NCI-H187 (cell line): ENCODE data around the gene PTPN2.
A peak's percentile ranks its signal among the peaks of the same experiment; 100 is the strongest.
"Not testable (repeated sequence)": the region's sequence is repeated elsewhere in the genome, so short reads cannot be mapped to it uniquely, and the experiment has no call there.

ENCODE experiments used
- DNase-seq, 2 experiments: peaks; one replicate each; lab custom pipeline; 2025; lab: John Stamatoyannopoulos, UW

Gene PTPN2

DNA sequence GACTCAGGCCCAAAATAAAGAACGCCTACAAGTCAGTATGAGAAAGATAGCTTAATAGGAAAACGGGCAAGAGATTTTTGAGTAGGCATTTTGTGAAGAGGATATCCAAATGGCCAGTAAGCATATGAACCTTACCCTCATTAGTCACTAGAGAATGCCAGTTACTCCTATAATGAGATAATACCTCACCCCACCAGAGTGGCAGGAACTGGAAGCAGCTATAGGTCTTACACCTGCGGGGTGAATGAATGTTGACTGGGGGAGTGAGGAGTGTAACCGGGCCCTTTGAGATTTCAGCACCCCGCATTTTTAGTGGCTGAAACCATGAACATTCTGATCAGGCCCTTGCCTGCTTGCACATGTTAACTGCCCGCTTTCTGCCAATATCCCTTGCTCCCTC, 7.5 kb upstream of the PTPN2 start:
- no peak for DNase-seq

DNA sequence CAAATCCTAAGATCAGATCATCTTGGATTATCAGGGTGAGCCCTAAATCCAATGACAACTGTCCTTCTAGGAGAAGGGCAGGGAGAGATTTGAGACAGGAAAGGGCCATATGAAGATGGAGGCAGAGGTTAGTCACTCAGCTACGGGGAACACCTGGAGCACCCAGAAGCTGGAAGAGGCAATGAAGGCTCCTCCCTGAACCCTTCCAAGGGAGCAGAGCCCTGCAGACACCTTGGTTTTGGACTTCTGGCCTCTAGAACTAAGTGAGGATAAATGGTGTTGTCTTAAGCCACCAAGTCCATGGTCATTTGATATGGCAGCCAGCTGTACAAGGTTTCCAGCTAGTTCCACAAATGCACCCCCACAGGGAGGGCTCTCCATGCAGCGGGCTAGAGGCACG, 6.9 kb upstream of the PTPN2 start:
- DNase-seq: no peak

DNA sequence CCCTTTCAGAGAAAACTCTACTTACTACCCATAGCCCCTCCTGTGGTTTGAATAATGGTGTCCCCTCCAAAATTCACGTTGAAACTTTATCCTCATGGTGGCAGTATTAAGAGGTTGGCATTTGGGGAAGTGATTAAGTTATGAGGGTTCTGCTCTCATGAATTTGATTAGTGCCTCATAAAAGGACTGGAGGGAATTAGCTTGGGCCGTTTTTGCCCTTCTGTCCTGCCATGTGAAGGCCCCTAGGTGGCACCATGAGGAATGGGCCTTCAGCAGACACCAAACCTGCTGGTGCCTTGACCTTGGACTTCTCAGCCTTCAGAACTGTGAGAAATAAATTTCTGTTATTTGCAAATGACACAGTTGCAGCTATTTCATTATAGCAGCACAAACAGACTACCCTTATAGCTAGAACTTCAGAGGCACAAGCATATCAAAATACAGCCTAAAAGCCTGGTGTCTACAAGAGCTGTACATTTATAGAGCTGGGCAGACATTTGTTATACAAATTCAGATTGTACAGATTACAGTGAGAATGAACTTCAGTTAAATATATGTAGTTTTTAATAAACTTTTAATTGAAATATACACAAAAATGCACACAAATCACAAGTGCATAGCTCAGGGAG, 2.6 kb upstream of the PTPN2 start:
- no peak for DNase-seq

DNA sequence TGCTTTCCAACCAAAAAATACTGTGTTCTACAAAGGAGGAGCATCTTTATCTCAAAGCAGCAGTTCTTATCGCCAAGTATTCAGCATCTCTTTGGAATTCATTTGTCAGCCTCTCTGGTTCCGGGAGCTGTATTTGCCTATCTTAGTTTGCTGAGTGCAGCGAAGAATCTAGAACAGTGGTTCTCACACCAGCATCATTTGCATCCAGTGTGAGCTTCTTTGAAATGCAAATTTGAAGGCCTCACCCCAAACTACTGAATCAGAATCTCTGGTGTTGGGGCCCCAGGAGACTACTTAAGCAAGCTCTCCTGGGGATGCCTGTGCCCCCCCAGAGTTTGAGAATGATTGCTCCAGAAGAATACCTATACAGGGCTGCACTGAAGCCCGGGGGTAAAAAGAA, 1.5 kb upstream of the PTPN2 start:
- DNase-seq: no peak

DNA sequence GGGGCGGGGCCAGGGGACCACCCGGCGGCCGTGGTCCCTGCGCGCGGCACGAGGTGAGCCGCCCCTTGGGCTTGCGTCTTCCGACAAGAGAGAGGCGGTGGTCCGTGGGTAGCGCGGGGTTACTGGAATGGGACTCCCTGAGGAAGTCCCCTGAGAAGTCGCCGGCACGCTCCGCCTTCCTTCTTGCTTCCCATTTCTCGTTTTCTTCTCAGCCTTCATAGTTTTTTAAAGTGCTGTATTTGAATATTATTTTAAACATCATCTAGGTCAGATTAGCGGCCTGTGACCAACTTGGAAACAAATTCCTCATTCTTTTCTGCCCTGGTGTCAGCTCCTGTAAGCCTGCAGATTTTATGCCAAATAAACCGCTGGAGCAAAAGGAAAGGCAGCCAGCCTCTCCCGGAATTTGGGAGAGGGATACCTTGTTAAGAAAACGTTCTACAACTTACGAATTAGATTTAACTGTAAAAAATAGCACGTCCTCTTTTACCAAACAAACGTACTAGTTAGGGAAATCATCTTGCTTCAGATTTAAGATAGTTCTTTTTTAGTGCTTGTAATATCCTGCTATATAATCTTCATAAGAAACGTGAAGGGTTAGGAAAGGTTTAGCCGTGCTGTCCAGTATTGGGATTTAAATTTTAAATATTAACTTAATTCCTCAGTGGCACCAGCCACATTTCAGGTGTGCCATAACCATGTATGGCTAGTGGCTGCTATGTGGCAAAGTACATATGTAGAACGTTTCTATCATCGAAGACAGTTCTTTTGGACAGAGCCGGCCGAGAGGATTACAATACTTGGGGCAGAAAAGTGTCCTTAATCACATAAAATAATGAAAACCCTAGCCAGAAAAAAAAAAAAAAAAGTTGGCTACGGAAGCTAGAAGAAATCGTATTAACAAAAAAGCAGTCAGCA, 628 bp upstream of the PTPN2 start:
- DNase-seq: no peak

DNA sequence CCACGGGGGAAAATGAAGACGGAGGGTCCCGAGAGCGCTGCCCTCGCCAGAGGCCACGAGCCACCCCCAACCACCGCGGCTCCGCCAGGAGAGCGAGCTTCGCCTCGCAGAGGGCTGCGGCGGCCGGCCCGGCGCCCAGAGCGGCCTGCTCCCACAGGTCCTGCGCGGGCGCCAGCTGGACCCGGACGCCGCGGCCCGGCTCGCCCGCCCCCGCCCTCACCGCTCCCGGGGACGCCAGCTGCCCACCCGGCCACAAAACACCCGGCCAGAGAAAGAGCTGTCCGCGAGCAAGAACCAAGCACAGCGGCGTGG, 709 bp downstream of the PTPN2 start:
- DNase-seq: no peak

DNA sequence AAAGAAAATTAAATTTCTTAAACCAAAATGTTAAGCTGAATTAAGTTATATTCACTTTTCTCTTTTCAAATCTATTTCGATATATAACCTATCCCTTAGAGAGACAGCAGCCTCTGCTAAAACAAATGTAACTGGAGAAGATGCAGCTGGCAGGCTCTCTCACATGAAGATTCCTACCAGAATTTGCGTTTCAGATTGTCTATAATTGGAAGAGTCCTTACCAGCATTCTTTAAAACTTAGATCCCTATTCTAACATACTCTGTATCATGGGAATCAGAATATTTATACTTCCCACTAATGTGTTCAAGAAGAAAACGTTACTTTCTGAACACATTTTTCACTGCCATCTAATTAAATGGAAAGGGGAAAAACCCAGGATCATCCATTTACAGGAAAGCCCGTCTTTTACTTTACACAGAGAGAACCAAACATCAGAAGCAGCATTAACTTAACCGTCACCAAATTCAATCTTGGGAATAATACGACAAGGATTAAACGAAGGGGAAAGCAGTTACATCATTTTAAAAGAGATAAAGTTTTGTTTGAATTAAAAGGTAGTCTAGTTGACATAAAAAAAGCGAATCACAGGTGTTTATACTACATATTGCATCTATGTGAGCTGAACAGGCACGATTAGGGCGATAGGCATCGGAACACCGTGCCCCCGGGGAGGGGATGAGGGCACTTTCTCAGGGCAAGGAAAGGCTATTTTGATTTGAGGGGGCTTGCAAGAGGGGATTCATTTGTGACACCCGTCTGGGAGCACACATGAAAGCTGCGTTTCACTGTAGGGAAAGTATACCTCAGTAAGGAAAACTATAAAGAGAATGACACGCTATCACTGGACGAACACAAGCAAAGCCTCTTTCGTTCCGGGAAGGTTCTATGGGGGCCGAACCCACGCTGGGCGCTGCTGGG, 1.3 kb downstream of the PTPN2 start:
- no peak for DNase-seq

DNA sequence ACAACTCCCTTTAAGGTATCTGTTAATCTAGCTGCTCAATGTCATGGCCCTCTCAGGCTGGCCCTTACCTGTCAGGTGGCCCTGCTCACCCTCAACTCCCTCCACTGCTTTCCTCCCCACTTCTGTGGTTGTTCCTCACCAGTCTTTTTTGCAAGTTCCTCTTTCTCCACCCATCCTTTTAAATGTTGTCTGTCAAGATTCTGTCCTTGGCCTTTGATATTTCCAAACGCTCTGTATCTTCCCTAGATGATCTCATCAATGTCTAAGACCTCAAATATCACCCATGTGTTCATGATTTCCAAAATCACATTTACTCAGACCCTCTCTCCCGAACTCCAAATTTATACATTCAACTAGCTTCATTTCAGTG, 3.5 kb downstream of the PTPN2 start:
- no peak for DNase-seq

DNA sequence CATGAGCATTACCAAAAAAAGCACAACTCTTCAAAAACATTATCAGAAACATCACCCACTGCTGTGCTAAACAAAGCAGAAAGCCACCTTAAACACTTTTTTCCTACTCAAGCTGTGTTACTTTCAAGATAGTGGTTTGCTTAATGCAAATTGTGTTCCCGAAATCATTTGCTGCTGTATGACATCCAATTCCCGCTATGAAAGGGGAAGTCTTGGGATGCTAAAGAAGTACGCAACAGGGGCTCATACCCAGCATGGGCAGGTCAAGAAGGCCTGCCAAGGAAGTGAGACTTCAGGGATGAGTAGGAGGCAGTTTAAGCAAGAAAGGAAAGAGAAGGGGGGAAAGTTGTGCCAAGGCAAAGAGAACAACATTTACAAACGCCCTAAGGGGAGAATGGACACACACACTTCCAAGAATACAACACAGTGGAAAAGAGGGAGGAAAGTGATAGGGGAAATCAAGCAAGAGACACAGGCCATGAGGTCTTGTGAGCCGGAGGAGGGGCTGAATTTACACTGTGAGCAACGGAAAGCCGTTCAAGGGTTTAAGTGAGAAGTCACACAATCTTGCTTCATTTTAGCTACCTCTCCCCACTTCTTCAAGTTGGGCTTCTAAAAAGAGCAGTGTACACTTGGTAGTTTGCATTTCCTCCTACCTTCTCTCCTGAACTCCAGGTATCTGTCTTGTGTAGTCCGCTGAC, 4.0 kb downstream of the PTPN2 start:
- no peak for DNase-seq

DNA sequence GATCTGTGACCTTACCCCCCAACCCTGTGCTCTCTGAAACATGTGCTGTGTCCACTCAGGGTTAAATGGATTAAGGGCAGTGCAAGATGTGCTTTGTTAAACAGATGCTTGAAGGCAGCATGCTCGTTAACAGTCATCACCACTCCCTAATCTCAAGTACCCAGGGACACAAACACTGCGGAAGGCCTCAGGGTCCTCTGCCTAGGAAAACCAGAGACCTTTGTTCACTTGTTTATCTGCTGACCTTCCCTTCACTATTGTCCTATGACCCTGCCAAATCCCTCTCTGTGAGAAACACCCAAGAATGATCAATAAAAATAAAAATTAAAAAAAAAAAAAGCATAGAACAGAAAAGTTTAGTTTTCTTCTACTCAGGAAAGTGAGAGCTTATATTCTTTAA, 9.0 kb downstream of the PTPN2 start:
- DNase-seq: not testable (repeated sequence)

DNA sequence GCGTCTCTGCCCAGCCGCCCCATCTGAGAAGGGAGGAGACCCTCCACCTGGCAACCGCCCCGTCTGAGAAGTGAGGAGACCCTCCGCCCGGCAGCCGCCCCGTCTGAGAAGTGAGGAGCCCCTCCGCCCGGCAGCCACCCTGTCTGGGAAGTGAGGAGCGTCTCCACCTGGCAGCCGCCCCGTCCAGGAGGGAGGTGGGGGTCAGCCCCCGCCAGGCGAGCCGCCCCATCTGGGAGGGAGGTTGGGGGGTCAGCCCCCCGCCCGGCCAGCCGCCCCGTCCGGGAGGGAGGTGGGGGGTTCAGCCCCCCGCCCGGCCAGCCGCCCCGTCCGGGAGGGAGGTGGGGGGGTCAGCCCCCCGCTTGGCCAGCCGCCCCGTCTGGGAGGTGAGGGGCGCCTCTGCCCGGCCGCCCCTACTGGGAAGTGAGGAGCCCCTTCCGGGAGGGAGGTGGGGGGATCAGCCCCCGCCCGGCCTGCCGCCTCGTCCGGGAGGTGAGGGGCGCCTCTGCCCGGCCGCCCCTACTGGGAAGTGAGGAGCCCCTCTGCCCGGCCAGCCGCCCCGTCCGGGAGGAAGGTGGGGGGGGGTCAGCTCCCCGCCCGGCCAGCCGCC, 10.0 kb downstream of the PTPN2 start:
- not testable (repeated sequence) for DNase-seq

DNA sequence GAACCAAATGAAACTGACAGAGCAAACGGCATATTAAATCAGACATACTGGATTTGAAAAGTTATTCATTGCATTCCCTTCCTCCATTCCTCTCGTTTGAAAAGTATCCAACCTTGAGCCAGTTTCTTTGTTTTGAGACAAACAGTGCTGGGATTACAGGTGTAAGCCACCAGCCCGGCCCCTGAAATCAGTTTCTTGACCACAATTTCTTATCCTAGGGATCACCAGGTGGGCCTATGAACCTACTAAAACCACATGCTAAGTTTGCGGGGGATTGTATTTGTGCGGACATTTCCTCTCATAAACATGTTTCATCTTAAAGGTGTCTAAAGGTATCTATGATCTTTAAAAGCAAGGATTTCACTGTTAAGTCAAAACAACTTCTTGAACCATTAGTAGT, 11.6 kb downstream of the PTPN2 start:
- no peak for DNase-seq

DNA sequence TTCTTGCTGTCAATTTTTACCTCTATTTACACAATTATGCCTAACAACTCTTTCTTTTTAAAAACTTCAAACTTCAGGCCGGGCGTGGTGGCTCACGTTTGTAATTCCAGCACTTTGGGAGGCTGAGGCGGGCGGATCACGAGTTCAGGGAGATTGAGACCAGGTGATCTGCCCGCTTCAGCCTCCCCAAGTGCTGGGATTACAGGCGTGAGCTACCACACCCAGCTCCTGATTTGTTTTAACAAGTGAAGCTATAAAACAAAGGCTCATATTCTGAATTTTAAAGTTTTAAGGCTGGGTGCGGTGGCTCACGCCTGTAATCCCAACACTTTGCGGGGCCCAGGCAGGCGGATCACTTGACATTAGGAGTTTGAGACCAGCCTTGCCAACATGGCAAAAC, 15.5 kb downstream of the PTPN2 start:
- no peak for DNase-seq

DNA sequence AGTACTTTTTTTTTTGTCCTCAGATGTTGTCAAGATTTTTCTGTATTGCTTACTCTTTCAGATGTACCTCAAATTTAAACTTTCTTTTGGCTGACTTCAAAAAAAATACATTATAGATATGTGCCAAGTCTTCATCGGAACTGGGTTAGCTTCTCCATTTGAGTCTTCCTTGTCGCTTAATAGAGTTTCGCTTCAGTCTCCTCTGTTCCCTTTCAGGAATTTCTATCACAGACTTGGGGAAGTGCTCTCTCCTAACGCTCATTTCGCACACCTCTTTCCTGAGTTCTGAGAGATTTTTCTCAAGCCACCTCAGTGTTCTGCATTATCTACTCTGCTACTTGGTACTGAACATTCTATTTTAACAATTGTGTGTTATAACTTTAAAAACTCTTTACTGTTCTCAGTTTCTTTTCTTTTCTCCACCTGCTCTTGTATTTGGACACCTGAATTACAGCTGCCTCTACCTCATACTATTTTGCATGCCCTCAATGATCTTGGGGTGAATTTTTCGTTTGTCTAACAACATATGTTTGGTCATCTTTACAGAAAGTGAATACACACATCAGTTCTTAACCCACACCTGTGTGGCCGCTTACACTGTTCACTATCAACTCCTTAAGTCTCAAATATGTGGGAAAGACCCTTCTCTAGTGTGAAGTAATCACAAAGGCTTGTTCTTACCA, 16.5 kb downstream of the PTPN2 start:
- no peak for DNase-seq

DNA sequence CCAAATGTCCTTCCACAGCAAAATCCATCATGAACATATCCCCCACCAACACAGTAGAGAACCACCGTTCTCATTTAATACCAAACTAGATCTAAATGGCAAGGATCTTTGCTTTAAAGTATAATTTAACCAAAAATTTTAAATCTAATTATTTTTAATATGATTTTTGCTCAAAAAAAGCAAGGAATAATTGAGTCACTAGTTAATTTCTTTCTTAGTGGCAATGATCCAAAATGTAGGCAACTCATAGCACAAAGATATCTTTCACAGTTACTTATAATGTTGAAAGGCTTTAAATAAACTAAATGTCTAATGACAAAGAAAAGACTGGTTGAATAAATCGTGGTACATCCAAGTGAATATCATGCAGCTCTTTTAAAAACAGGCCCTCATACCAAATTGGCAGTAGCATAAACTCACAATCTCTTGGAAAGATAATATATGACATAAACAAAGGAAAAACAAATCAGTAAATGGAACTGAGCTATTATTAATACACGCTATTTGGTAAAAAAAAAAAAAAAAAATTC, 20.3 kb downstream of the PTPN2 start:
- DNase-seq: no peak

DNA sequence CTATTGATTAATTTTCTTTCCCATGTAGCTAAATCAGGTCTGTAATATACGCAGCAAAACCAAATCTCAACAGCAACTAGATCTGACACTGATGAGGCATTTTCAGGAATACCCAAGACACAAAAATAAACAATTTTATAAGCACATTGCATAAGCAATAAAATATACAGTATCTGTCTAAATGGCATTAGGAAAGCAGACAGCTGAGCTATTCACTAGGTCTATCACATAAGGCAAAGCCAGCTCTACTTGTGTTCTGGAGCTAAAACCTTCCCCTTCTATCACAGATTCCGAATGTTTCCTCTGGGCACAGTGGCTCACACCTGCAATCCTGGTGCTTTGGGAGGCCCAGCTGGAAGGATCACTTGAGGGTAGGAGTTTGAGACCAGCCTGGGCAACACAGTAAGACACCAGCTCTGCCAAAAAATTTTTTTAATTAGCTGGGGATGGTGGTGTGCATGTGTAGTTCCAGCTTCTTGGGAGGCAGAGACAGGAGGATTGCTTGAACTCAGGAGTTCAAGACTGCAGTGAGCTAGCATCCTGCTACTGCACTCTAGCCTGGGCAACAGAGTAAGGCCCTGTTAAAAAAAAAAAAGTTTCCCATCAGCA, 21.1 kb downstream of the PTPN2 start:
- DNase-seq: no peak

DNA sequence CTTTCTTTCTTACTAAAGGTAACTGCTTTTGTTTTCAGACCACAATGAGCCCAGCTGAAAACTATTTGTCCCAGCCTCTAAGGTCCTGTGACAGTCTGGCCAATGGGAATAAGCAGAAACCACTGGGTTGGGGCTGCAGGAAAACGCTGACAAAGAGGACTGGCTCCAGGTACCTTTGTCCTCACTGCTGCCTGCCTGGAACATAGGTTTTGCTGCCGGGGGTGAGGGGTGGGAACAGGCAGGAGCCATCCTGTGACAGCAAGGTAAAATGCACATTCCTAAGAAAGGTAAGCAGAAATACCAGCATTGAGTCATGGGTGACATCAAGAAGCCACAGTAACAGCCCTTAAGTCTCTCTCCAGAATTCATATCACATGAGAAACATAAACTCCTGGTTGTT, 21.6 kb downstream of the PTPN2 start:
- DNase-seq: peak in 1 of 2 experiments; percentile 16

DNA sequence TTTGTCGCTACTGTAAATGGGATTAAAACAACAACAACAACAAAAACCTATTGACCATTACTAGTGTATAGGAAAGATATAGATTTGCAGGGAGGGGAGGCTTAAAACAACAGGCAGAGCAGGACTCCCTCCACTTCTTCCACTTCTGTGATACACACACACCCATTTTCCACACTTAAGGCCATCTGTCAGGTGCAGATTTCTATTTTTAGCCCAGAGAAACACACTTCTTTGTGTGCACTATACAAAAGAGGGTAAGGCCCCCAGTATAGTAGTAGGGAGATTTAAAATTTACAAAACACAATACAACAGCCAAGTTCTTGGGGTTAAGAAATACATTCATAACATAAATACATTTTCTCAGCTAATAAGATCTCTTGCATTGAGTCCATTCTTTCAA, 22.4 kb downstream of the PTPN2 start:
- DNase-seq: peak in 1 of 2 experiments; percentile 19

DNA sequence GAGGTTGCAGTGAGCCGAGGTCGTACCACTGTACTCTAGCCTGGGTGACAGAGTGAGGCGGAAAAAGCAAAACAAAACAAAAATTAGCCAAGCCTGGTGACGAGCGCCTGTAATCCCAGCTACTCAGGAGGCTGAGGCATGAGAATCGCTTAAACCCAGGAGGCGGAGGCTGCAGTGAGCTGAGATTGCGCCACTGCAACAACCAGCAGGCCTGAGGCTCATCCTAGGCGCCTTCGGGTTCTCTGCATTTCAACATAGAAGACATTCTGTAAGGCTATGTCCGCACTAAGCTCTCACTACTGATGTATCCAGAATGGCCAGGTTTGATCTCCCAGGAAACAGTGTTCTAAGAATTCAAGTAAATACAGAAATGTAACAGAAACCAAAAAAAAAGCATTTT, 23.5 kb downstream of the PTPN2 start:
- DNase-seq: no peak

DNA sequence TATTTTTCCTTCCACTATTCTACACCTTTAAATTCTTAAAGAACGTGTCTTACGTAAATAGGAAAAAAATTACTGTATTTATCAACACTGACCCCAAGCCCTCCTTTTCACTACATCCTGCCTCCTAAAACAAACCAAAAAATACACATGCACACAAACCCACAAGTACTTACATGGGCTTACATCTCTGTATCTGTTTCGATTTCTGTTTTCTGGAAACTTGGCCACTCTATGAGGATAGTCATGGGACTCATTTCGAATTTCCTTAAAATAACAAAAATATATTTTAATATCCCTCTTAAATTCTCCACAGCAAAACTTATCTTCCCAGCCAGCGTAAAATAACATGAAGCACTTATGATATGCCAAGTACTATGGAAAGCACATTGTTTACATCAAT, 25.0 kb downstream of the PTPN2 start:
- DNase-seq: no peak
